KOPT-K1 (cell line): ENCODE results near the gene MGST1.
"Not testable (repeated sequence)": the region's sequence is repeated elsewhere in the genome, so short reads cannot be mapped to it uniquely, and the experiment has no call there.

Source experiments
- H3K27ac ChIP-seq: fragments of 200-600 bp; sonication (generic); 2 replicates; pipeline ENCODE4 v1.5.1; 2016; ENCODE audit warnings: antibody characterized with exemption, mild to moderate bottlenecking, low read depth, low read length; ENCODE audit not compliant: poor library complexity, severe bottlenecking
- H3K36me3 ChIP-seq: fragments of 200-600 bp; sonication (generic); 2 replicates; pipeline ENCODE4 v1.5.1; 2017; ENCODE audit warnings: antibody characterized with exemption, mild to moderate bottlenecking, low read length, moderate library complexity; ENCODE audit not compliant: insufficient read depth
- H3K9me3 ChIP-seq: fragments of 200-600 bp; sonication (generic); 2 replicates; pipeline ENCODE4 v1.5.1; 2017; ENCODE audit warnings: antibody characterized with exemption, low read length, mild to moderate bottlenecking; ENCODE audit not compliant: insufficient read depth, poor library complexity, severe bottlenecking

Gene MGST1

GRCh38 chr12:16384732-16385131, 37.3 kb downstream of the MGST1 start:
- no peak overlapping the region for H3K27ac ChIP-seq
- H3K9me3 ChIP-seq: no peaks in the 10 kb centered on the region

GRCh38 chr12:16385782-16386646, 38.6 kb downstream of the MGST1 start:
- Histone ChIP-seq H3K27ac (no peak overlapping the region), H3K9me3 (no peaks in the 10 kb centered on the region), H3K36me3 (no peaks in the 10 kb centered on the region)

More at GRCh38 chr12:16384732-16385131, 37.3 kb downstream of the MGST1 start:
- no peaks in the 10 kb centered on the region for H3K36me3 ChIP-seq

- no peak overlapping the region for H3K27ac ChIP-seq
- H3K36me3 ChIP-seq: no peaks in the 10 kb centered on the region
- no peaks in the 10 kb centered on the region for H3K9me3 ChIP-seq
Measured at GRCh38 chr12:16387919-16388318, 40.5 kb downstream of the MGST1 start.

- Histone ChIP-seq H3K9me3 (peaks cover 7% of the 10 kb centered on the region), H3K36me3 (no peaks in the 10 kb centered on the region), H3K27ac (no peak overlapping the region)
Measured at GRCh38 chr12:16389594-16389993, 42.1 kb downstream of the MGST1 start.

GRCh38 chr12:16392846-16393535, 45.5 kb downstream of the MGST1 start:
- Histone ChIP-seq H3K27ac (no peak overlapping the region), H3K9me3 (peaks cover 7% of the 10 kb centered on the region), H3K36me3 (no peaks in the 10 kb centered on the region)

- Histone ChIP-seq H3K36me3 (no peaks in the 10 kb centered on the region), H3K9me3 (no peaks in the 10 kb centered on the region), H3K27ac (no peak overlapping the region)
Measured at GRCh38 chr12:16399101-16399500, 51.7 kb downstream of the MGST1 start.

- H3K27ac ChIP-seq, H3K36me3 ChIP-seq, H3K9me3 ChIP-seq: not testable (repeated sequence)
Measured at GRCh38 chr12:16401835-16402234, 54.4 kb downstream of the MGST1 start.

GRCh38 chr12:16407346-16407745, 59.9 kb downstream of the MGST1 start:
- Histone ChIP-seq H3K9me3 (no peaks in the 10 kb centered on the region), H3K36me3 (no peaks in the 10 kb centered on the region), H3K27ac (no peak overlapping the region)
